Ishikawa (cell line): ENCODE data around the gene MRGPRD.

ENCODE experiments used
- CEBPB ChIP-seq: IDR thresholded peaks from 2 replicates; pipeline ENCODE4 v1.6.1; 2012
- CREB1 ChIP-seq: IDR thresholded peaks from 2 replicates; pipeline ENCODE4 v1.6.1; 2012; ENCODE audit warnings: low read depth
- EGR1 ChIP-seq: IDR thresholded peaks from 2 replicates; pipeline ENCODE4 v1.6.1; 2012
- EP300 ChIP-seq: IDR thresholded peaks from 2 replicates; pipeline ENCODE4 v1.6.1; 2012; ENCODE audit warnings: borderline replicate concordance
- FOXM1 ChIP-seq: IDR thresholded peaks from 2 replicates; pipeline ENCODE4 v1.6.1; 2012; ENCODE audit warnings: low read depth, borderline replicate concordance
- MAX ChIP-seq: IDR thresholded peaks from 2 replicates; pipeline ENCODE4 v1.6.1; 2012
- NFIC ChIP-seq: IDR thresholded peaks from 2 replicates; pipeline ENCODE4 v1.6.1; 2012
- RAD21 ChIP-seq: IDR thresholded peaks from 2 replicates; pipeline ENCODE4 v1.6.1; 2012; ENCODE audit warnings: low read depth
- REST ChIP-seq: IDR thresholded peaks from 2 replicates; pipeline ENCODE4 v1.6.1; 2012; ENCODE audit warnings: low read depth, mild to moderate bottlenecking
- TAF1 ChIP-seq: IDR thresholded peaks from 2 replicates; pipeline ENCODE4 v1.6.1; 2012; ENCODE audit warnings: low read depth, mild to moderate bottlenecking
- TCF12 ChIP-seq: IDR thresholded peaks from 2 replicates; pipeline ENCODE4 v1.6.1; 2012; ENCODE audit warnings: low read depth
- TEAD4 ChIP-seq: IDR thresholded peaks from 2 replicates; pipeline ENCODE4 v1.6.1; 2012
- USF1 ChIP-seq: IDR thresholded peaks from 2 replicates; pipeline ENCODE4 v1.6.1; 2012
- YY1 ChIP-seq: IDR thresholded peaks from 2 replicates; pipeline ENCODE4 v1.6.1; 2012; ENCODE audit warnings: low read depth
- ZBTB7A ChIP-seq: IDR thresholded peaks from 2 replicates; pipeline ENCODE4 v1.6.1; 2012; ENCODE audit warnings: low read depth

MRGPRD gene

GRCh38 chr11:68983801-68984200 is 3.0 kb upstream of the MRGPRD start:
- no peak for TF ChIP-seq REST
- no peak for TF ChIP-seq EGR1
- no peak for TF ChIP-seq TAF1
- TF ChIP-seq TCF12: no peak
- TF ChIP-seq NFIC: no peak
- no peak for TF ChIP-seq YY1
- TF ChIP-seq USF1: no peak
- TF ChIP-seq CREB1: no peak
- no peak for TF ChIP-seq RAD21
- no peak for TF ChIP-seq TEAD4
- TF ChIP-seq EP300: no peak
- TF ChIP-seq ZBTB7A: no peak
- TF ChIP-seq CEBPB: no peak
- no peak for TF ChIP-seq FOXM1
- TF ChIP-seq MAX: no peak

GRCh38 chr11:68982134-68982533 is 1.3 kb upstream of the MRGPRD start:
- no peak for TF ChIP-seq CEBPB

- no peak for TF ChIP-seq EP300
- no peak for TF ChIP-seq EGR1
- no peak for TF ChIP-seq NFIC
- TF ChIP-seq REST: no peak
- TF ChIP-seq FOXM1: no peak
- no peak for TF ChIP-seq TAF1
- no peak for TF ChIP-seq USF1
- no peak for TF ChIP-seq RAD21
- no peak for TF ChIP-seq ZBTB7A
Measured at GRCh38 chr11:68979931-68980775, 633 bp downstream of the MRGPRD start.

- TF ChIP-seq MAX: no peak
- no peak for TF ChIP-seq NFIC
- TF ChIP-seq TAF1: no peak
- no peak for TF ChIP-seq YY1
- no peak for TF ChIP-seq TEAD4
- no peak for TF ChIP-seq RAD21
- no peak for TF ChIP-seq USF1
- TF ChIP-seq EGR1: no peak
Measured at GRCh38 chr11:68978931-68979594, 1.7 kb downstream of the MRGPRD start.

- no peak for TF ChIP-seq TEAD4
Measured at GRCh38 chr11:68978626-68978930, 2.2 kb downstream of the MRGPRD start.

- TF ChIP-seq TCF12: no peak
- no peak for TF ChIP-seq MAX
- no peak for TF ChIP-seq ZBTB7A
- TF ChIP-seq USF1: no peak
- no peak for TF ChIP-seq YY1
- no peak for TF ChIP-seq RAD21
- no peak for TF ChIP-seq CREB1
- no peak for TF ChIP-seq FOXM1
Measured at GRCh38 chr11:68977781-68978625, 2.8 kb downstream of the MRGPRD start.
